ENCODE results near the gene CTIF.

- TF ChIP-seq CTCF (IDR thresholded peaks at IDR 0.05) (no peak), POLR2A (IDR thresholded peaks at IDR 0.05) (no peak)
Measured at GRCh38 chr18:48739266-48740067, 200.6 kb downstream of the CTIF start.

All from heart left ventricle (tissue), 13 donors.